Stomach (tissue), 4 donors: ENCODE data around the gene ZNF219.

ENCODE experiments used
- CTCF ChIP-seq, 7 experiments: fragments of 450-650 bp in 4 of 7; fragments of 200-600 bp in 3 of 7; sonication (generic) in 3 of 7; IDR thresholded peaks; one replicate each; pipeline ENCODE4 v1.5.1; 2016 to 2019; ENCODE audit warnings: antibody characterized with exemption in 7 of 7, control low read depth in 2 of 7, mild to moderate bottlenecking in 1 of 7
- EP300 ChIP-seq: sonication (generic); formaldehyde crosslinking; IDR thresholded peaks from one replicate; pipeline ENCODE4 v1.6.1; 2017; ENCODE audit warnings: antibody characterized with exemption
- POLR2A ChIP-seq, 4 donors: fragments of 450-650 bp; IDR thresholded peaks; one replicate each; pipeline ENCODE4 v1.6.1; 2016; ENCODE audit warnings: antibody characterized with exemption in 4 of 4, control low read depth in 2 of 4, mild to moderate bottlenecking in 1 of 4, moderate library complexity in 1 of 4
- POLR2AphosphoS5 ChIP-seq, 3 donors: sonication (generic); formaldehyde crosslinking; IDR thresholded peaks; one replicate each; pipeline ENCODE4 v1.6.1; 2016; ENCODE audit warnings: antibody characterized with exemption in 3 of 3

- TF ChIP-seq CTCF (IDR thresholded peaks at IDR 0.05) (no peak), POLR2A (IDR thresholded peaks at IDR 0.05) (no peak), EP300 (no peak), POLR2AphosphoS5 (IDR thresholded peaks at IDR 0.05) (no peak)
Measured at GRCh38 chr14:21073921-21074320, 24.5 kb downstream of the ZNF219 start.
